Activated B cell treated with CpG ODN at 0.5 μM for 24 hours (primary cell): ENCODE measurements around the gene FAM83D. TPM values are rescaled to one million over a fixed set of nuclear protein-coding genes. Genes with fewer than 3 reads are reported as not detected.

Experiments
- ATAC-seq: fragments of 200-7000 bp; cut with Tn5 transposase; one replicate; pipeline ENCODE4 v1.10.0; 2021; ENCODE audit warnings: low read depth, mild to moderate bottlenecking, moderate library complexity
- CTCF ChIA-PET: fragments of 350-600 bp; sonication (Branson Sonifier 250); formaldehyde crosslinking; loops from one replicate; lab custom pipeline; 2021; ENCODE audit warnings: antibody characterized with exemption; lab: Charles Lee
- POLR2A ChIA-PET: fragments of 350-600 bp; sonication (Branson Sonifier 250); formaldehyde crosslinking; loops from one replicate; lab custom pipeline; 2021; ENCODE audit warnings: antibody characterized with exemption; lab: Charles Lee
- DNase-seq: peaks from one replicate; pipeline ENCODE4 v3.0.0; 2022
- H3K27ac Mint-ChIP-seq: one replicate; pipeline ENCODE4 v1.8.0; 2020; ENCODE audit warnings: mixed read lengths
- H3K27me3 Mint-ChIP-seq: one replicate; pipeline ENCODE4 v1.8.0; 2021; ENCODE audit warnings: mixed read lengths
- H3K36me3 Mint-ChIP-seq: one replicate; pipeline ENCODE4 v1.8.0; 2021; ENCODE audit warnings: low read depth, mixed read lengths
- H3K4me1 Mint-ChIP-seq: one replicate; pipeline ENCODE4 v1.8.0; 2021; ENCODE audit warnings: mixed read lengths
- H3K4me3 Mint-ChIP-seq: one replicate; pipeline ENCODE4 v1.8.0; 2020; ENCODE audit warnings: mild to moderate bottlenecking, mixed read lengths
- H3K9me3 Mint-ChIP-seq: one replicate; pipeline ENCODE4 v1.8.0; 2020; ENCODE audit warnings: mixed read lengths
- intact Hi-C: fragments of 100-400 bp; cut with micrococcal nuclease; formaldehyde crosslinking; loops from one replicate; pipeline ENCODE4 v1.15.1; 2024
- total RNA-seq: library from RNA; stranded (reverse); gene quantifications from 2 replicates; pipeline ENCODE4 v1.2.3, GENCODE V29; 2022
- TF ChIP-seq, protein P1 (sequence below): fragments of 200-600 bp; IDR thresholded peaks from one replicate; pipeline ENCODE4 v1.8.0; 2022; ENCODE audit warnings: antibody characterized with exemption, mild to moderate bottlenecking

FAM83D gene
- total RNA-seq, 1 donor from 2014 or later = 1.2 TPM

- Mint-ChIP-seq H3K27ac (no peak overlapping the region), H3K9me3 (no peaks in the 10 kb centered on the region), H3K27me3 (no peaks in the 10 kb centered on the region), H3K4me1 (no peaks in the 10 kb centered on the region), H3K4me3 (no peak overlapping the region), H3K36me3 (peaks cover 72% of the 10 kb centered on the region)
- ChIA-PET CTCF (no interaction called here), POLR2A (no interaction called here)
- no peak for ATAC-seq
- TF ChIP-seq, protein P1, sequence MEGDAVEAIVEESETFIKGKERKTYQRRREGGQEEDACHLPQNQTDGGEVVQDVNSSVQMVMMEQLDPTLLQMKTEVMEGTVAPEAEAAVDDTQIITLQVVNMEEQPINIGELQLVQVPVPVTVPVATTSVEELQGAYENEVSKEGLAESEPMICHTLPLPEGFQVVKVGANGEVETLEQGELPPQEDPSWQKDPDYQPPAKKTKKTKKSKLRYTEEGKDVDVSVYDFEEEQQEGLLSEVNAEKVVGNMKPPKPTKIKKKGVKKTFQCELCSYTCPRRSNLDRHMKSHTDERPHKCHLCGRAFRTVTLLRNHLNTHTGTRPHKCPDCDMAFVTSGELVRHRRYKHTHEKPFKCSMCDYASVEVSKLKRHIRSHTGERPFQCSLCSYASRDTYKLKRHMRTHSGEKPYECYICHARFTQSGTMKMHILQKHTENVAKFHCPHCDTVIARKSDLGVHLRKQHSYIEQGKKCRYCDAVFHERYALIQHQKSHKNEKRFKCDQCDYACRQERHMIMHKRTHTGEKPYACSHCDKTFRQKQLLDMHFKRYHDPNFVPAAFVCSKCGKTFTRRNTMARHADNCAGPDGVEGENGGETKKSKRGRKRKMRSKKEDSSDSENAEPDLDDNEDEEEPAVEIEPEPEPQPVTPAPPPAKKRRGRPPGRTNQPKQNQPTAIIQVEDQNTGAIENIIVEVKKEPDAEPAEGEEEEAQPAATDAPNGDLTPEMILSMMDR = no peak
- DNase-seq = no peak
- intact Hi-C loops = no loop called here
Observed at GRCh38 chr20:38915355-38915754, 10.9 kb upstream of the FAM83D start.

DNA sequence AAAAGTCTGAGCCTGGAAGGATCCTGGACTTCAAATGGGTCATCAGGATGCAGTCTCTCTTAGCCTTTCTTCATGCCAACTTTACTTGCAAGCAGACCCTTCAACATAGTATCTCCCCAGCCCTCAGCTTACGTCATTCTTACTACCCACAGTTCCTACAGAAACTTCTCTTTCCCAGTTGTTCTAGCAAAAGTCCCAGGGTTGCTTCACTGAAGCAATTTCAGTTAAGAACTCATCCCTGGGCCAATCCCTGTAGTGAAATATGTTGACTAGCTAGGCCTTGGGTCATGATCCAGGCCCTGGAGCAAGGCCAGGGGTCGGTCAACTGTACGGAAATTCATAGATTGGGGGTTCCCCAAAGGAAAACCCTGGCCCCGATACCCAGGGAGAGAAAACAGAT, 8.6 kb upstream of the FAM83D start:
- Mint-ChIP-seq H3K9me3 (no peaks in the 10 kb centered on the region), H3K4me1 (no peaks in the 10 kb centered on the region), H3K4me3 (no peak overlapping the region), H3K27ac (peak overlapping the region; percentile 24), H3K27me3 (no peaks in the 10 kb centered on the region), H3K36me3 (peaks cover 81% of the 10 kb centered on the region)
- no peak for ATAC-seq
- DNase-seq = no peak
- ChIA-PET POLR2A (no interaction called here), CTCF (no interaction called here)
- TF ChIP-seq, protein P1 = no peak
- intact Hi-C loops = no loop called here

DNA sequence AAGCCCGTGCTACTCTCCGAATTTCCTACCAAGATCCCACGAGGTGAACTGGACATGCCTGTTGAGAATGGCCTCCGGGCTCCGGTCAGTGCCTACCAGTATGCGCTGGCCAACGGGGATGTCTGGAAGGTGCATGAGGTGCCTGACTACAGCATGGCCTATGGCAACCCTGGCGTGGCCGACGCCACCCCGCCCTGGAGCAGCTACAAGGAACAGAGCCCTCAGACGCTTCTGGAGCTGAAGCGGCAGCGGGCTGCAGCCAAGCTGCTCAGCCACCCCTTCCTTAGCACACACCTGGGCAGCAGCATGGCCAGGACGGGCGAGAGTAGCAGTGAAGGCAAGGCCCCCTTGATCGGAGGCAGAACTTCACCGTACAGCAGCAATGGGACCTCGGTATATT, 8.0 kb upstream of the FAM83D start:
- Mint-ChIP-seq H3K27ac (no peak overlapping the region), H3K27me3 (no peaks in the 10 kb centered on the region), H3K4me3 (no peak overlapping the region), H3K4me1 (no peaks in the 10 kb centered on the region), H3K9me3 (no peaks in the 10 kb centered on the region), H3K36me3 (peaks cover 81% of the 10 kb centered on the region)
- CTCF ChIA-PET = no interaction called here
- ATAC-seq = no peak
- DNase-seq = no peak
- intact Hi-C loops = no loop called here
- POLR2A ChIA-PET = no interaction called here
- TF ChIP-seq, protein P1 = no peak

GRCh38 chr20:38919683-38920082, 6.5 kb upstream of the FAM83D start:
- Mint-ChIP-seq H3K4me3 (no peak overlapping the region), H3K36me3 (peaks cover 74% of the 10 kb centered on the region), H3K27me3 (no peaks in the 10 kb centered on the region), H3K27ac (no peak overlapping the region), H3K4me1 (no peaks in the 10 kb centered on the region), H3K9me3 (no peaks in the 10 kb centered on the region)
- intact Hi-C loops = no loop called here
- CTCF ChIA-PET = no interaction called here
- TF ChIP-seq, protein P1 = no peak
- ATAC-seq = no peak
- POLR2A ChIA-PET = no interaction called here
- DNase-seq = no peak

DNA sequence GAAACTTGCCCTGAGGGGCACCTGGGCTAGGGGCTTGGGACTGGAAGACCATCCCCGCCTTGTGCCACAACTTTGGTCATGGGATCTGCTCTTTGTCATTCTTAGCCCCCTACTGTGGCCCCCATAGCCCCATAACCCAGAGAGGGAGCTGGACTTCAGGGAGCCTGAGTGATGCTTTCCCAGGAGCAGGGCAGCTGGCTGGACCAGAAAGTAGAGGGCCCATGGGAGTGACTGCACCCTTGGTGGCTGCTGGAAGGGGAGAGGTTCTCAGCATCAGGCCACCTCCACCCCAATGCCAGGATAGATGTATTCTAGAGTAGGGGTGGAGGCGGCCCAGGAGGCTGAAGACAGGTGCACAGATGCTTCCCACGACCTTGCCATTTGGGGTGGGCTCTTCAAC, 5.8 kb upstream of the FAM83D start:
- intact Hi-C loops = no loop called here
- Mint-ChIP-seq H3K4me3 (no peak overlapping the region), H3K9me3 (no peaks in the 10 kb centered on the region), H3K27me3 (no peaks in the 10 kb centered on the region), H3K4me1 (no peaks in the 10 kb centered on the region), H3K27ac (no peak overlapping the region), H3K36me3 (peaks cover 68% of the 10 kb centered on the region)
- CTCF ChIA-PET = no interaction called here
- TF ChIP-seq, protein P1 = no peak
- POLR2A ChIA-PET = no interaction called here
- no peak for DNase-seq
- ATAC-seq = no peak
